Kidney (tissue), 14 donors: ENCODE measurements around the gene OGFOD2. TPM values are rescaled to one million over a fixed set of nuclear protein-coding genes. Genes with fewer than 3 reads are reported as not detected.

Experiments
- DNase-seq, 5 donors: peaks; one replicate each; pipeline ENCODE4 v3.0.0-alpha.2; 2013 to 2020
- FAIRE-seq: peaks from 2 replicates; lab custom pipeline; 2012; peaks lifted over from hg19 to GRCh38; lab: Jason Lieb, UNC
- H3K27ac ChIP-seq, 2 donors: one replicate each; pipeline ENCODE4 v1.7.0; 2013; ENCODE audit warnings: low read depth in 2 of 2, low read length in 2 of 2, inconsistent platforms in 1 of 2
- H3K27me3 ChIP-seq: one replicate; pipeline ENCODE4 v1.7.1; 2013; ENCODE audit warnings: low read length, inconsistent platforms; ENCODE audit not compliant: control insufficient read depth, insufficient read depth
- H3K36me3 ChIP-seq, 3 donors: one replicate each; pipeline versions ENCODE4 v1.7.0 to v1.7.1; 2013; ENCODE audit warnings: low read length in 3 of 3, control low read depth in 1 of 3, inconsistent platforms in 1 of 3; ENCODE audit not compliant: insufficient read depth in 3 of 3, control insufficient read depth in 2 of 3
- H3K4me1 ChIP-seq, 3 donors: one replicate each; pipeline versions ENCODE4 v1.7.0 to v1.7.1; 2013; ENCODE audit warnings: low read length in 3 of 3, inconsistent platforms in 1 of 3, low read depth in 1 of 3; ENCODE audit not compliant: control insufficient read depth in 2 of 3, insufficient read depth in 2 of 3
- H3K4me3 ChIP-seq, 3 donors: one replicate each; pipeline versions ENCODE4 v1.7.0 to v1.8.1; 2013; ENCODE audit warnings: low read length in 3 of 3, control low read depth in 1 of 3, inconsistent platforms in 1 of 3
- H3K9ac ChIP-seq, 3 donors: one replicate each; pipeline versions ENCODE4 v1.7.0 to v1.7.1; 2013; ENCODE audit warnings: low read length in 3 of 3, control low read depth in 1 of 3, inconsistent platforms in 1 of 3
- H3K9me3 ChIP-seq, 3 donors: one replicate each; pipeline versions ENCODE4 v1.7.0 to v1.7.1; 2013; ENCODE audit warnings: low read length in 3 of 3, control low read depth in 1 of 3, inconsistent platforms in 1 of 3; ENCODE audit not compliant: control insufficient read depth in 2 of 3, insufficient read depth in 1 of 3
- CTCF ChIP-seq: IDR thresholded peaks from 3 replicates; pipeline ENCODE4 v1.5.1; 2012; ENCODE audit warnings: mild to moderate bottlenecking, moderate library complexity, borderline replicate concordance; ENCODE audit not compliant: insufficient read depth; ENCODE audit errors: extremely low read depth
- intact Hi-C: fragments of 100-400 bp; cut with DNase I; formaldehyde crosslinking; loops from one replicate; pipeline ENCODE4 v1.11.1; 2022
- polyA plus RNA-seq: library from polyadenylated mRNA; stranded (reverse); fragments of 350-450 nt; fragmentation: Illumina TruSeq; extraction: RNeasy Lipid Tissue Mini Kit (QIAGEN cat#74804); gene quantifications from one replicate; pipeline ENCODE4 v1.2.3, GENCODE V29; 2014; ENCODE audit warnings: low read depth, low replicate concordance; ENCODE audit not compliant: insufficient read depth
- total RNA-seq: library from RNA; stranded (reverse); fragmentation: NEBNext Ultra II Directional; extraction: Animal tissue kit (Norgen Biotek cat#: 25700); gene quantifications from one replicate; pipeline ENCODE4 v1.2.1, GENCODE V29; 2021
- donor health status: control.
- donor health status: control.
- donor health status: control.
- donor health status: control.
- donor health status: control.
- donor health status: DM: yes; HTN: yes; CAD: no.
- donor health status: Normal renal cell carcinoma (clear cell type).

OGFOD2 gene
- total and polyA plus RNA-seq, 2 donors from 2014 or later: 22.9 to 27.5 TPM

GRCh38 chr12:122998316-122998715, 23.3 kb downstream of the OGFOD2 start:
- peaks cover 0 to 4% (median 0%) of the 10 kb centered on the region in 3 donors for H3K36me3 ChIP-seq
- no peak for TF ChIP-seq CTCF
- FAIRE-seq (no peak), DNase-seq (peak in 2 of 5 donors; percentile 27 to 51)
- H3K4me3 ChIP-seq: no peak overlapping the region
- H3K27ac ChIP-seq: no peak overlapping the region
- H3K9me3 ChIP-seq: no peaks in the 10 kb centered on the region
- peaks cover 0 to 18% (median 0%) of the 10 kb centered on the region in 3 donors for H3K4me1 ChIP-seq
- intact Hi-C loops: no loop called here
- H3K9ac ChIP-seq: no peak overlapping the region
- H3K27me3 ChIP-seq: no peaks in the 10 kb centered on the region

- H3K27ac ChIP-seq: no peak overlapping the region
- H3K4me3 ChIP-seq: no peak overlapping the region
- H3K9me3 ChIP-seq: no peaks in the 10 kb centered on the region
- peaks cover 0 to 13% (median 0%) of the 10 kb centered on the region in 3 donors for H3K36me3 ChIP-seq
- no peaks in the 10 kb centered on the region for H3K27me3 ChIP-seq
- no peak for TF ChIP-seq CTCF
- FAIRE-seq: no peak
- no peak overlapping the region for H3K9ac ChIP-seq
- intact Hi-C loops: no loop called here
- DNase-seq: peak in 2 of 5 donors; percentile 28 to 59
- peaks cover 0 to 18% (median 0%) of the 10 kb centered on the region in 3 donors for H3K4me1 ChIP-seq
Observed at GRCh38 chr12:122999196-122999946, 24.3 kb downstream of the OGFOD2 start.

- no peaks in the 10 kb centered on the region for H3K27me3 ChIP-seq
- peaks cover 0 to 17% (median 0%) of the 10 kb centered on the region in 3 donors for H3K4me1 ChIP-seq
- intact Hi-C loops: no loop called here
- peaks cover 0 to 16% (median 5%) of the 10 kb centered on the region in 3 donors for H3K36me3 ChIP-seq
- no peak for TF ChIP-seq CTCF
- FAIRE-seq (no peak), DNase-seq (peak; percentile 26 to 66 (median 46))
- no peak overlapping the region for H3K27ac ChIP-seq
- H3K4me3 ChIP-seq: no peak overlapping the region
- H3K9me3 ChIP-seq: no peaks in the 10 kb centered on the region
- no peak overlapping the region for H3K9ac ChIP-seq
Observed at GRCh38 chr12:122999986-123000420, 25.0 kb downstream of the OGFOD2 start.
